ENCODE data around the gene NEDD4L.

Gene NEDD4L

DNA sequence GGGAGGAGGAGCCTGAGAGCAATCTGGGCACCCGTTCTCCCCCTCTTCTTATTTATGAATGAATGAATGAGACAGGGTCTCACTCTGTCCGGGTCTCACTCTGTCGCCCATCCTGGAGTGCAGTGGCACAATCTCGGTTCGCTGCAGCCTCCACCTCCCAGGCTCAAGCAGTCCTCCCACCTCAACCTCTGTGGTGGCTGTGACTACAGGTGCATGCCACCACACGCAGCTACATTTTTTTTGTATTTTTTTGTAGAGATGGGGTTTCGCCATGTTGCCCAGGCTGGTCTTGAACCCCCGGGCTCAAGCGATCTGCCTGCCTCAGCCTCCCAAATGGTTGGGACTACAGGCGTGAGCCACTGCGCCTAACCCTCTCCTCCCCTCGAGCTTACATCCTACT lies 198.4 kb downstream of the NEDD4L start (continued):
- TF ChIP-seq, protein P1, sequence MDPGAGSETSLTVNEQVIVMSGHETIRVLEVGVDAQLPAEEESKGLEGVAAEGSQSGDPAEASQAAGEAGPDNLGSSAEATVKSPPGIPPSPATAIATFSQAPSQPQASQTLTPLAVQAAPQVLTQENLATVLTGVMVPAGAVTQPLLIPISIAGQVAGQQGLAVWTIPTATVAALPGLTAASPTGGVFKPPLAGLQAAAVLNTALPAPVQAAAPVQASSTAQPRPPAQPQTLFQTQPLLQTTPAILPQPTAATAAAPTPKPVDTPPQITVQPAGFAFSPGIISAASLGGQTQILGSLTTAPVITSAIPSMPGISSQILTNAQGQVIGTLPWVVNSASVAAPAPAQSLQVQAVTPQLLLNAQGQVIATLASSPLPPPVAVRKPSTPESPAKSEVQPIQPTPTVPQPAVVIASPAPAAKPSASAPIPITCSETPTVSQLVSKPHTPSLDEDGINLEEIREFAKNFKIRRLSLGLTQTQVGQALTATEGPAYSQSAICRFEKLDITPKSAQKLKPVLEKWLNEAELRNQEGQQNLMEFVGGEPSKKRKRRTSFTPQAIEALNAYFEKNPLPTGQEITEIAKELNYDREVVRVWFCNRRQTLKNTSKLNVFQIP (CRISPR knock-in tag; IDR thresholded peaks at IDR 0.05; ENCODE audit: borderline replicate concordance, low read depth): no peak
- TF ChIP-seq, protein P2, sequence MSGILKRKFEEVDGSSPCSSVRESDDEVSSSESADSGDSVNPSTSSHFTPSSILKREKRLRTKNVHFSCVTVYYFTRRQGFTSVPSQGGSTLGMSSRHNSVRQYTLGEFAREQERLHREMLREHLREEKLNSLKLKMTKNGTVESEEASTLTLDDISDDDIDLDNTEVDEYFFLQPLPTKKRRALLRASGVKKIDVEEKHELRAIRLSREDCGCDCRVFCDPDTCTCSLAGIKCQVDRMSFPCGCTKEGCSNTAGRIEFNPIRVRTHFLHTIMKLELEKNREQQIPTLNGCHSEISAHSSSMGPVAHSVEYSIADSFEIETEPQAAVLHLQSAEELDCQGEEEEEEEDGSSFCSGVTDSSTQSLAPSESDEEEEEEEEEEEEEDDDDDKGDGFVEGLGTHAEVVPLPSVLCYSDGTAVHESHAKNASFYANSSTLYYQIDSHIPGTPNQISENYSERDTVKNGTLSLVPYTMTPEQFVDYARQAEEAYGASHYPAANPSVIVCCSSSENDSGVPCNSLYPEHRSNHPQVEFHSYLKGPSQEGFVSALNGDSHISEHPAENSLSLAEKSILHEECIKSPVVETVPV (CRISPR knock-in tag; IDR thresholded peaks at IDR 0.05): no peak
- no peak for TF ChIP-seq PPARA (CRISPR knock-in tag; IDR thresholded peaks at IDR 0.05; ENCODE audit: borderline replicate concordance)
- TF ChIP-seq ZNF565 (CRISPR knock-in tag; conservative IDR thresholded peaks at IDR 0.05; ENCODE audit: low read depth): no peak

DNA sequence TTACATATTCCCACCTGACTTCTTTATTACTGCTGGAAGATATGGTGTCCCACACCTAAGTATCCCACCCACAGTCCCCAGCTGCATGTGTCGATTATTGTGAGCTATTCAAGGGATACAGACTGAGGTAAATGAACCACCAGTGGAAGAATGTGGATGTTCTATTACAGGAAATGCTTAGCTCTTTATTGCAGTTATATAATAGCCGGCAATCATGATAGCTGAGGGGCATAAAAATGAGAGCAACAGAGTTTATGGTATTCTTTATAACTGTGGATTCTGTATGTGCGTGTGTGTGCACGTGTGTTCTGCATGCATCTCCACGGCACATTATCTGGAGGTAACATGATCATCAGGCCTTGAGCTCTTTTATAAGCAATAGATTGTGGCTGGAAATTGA lies 198.9 kb downstream of the NEDD4L start:
- no peak for ATAC-seq

DNA sequence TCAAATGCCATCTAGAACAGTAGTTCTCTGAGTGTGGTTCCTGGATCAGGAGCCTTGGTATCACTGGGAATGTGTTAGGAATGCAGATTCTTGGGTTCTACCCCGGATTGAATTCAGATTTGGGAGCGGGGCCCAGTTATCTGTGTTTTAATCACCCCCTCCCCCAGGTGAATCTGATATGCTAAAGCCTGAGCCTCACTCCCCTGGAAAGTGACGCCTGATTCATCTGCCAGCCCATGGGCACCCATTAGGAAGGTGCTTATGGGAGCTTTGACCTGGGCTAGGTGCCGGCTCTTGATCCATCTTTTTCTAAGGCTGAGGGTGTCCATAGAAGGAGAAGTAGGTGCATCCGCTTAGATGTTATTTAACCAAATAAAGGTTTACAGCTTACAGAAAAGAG lies 199.4 kb downstream of the NEDD4L start:
- ATAC-seq: no peak
- TF ChIP-seq, protein P2 (CRISPR knock-in tag; IDR thresholded peaks at IDR 0.05): no peak
- TF ChIP-seq SNAI2 (CRISPR knock-in tag; IDR thresholded peaks at IDR 0.05): no peak
- TF ChIP-seq PPARA (CRISPR knock-in tag; IDR thresholded peaks at IDR 0.05; ENCODE audit: borderline replicate concordance): no peak
- TF ChIP-seq BACH2 (CRISPR knock-in tag; IDR thresholded peaks at IDR 0.05; ENCODE audit: borderline replicate concordance): no peak
- TF ChIP-seq ZNF565 (CRISPR knock-in tag; conservative IDR thresholded peaks at IDR 0.05; ENCODE audit: low read depth): no peak
- TF ChIP-seq ZC3H10 (CRISPR knock-in tag; IDR thresholded peaks at IDR 0.05): no peak
- no peak for TF ChIP-seq RARB (CRISPR knock-in tag; IDR thresholded peaks at IDR 0.05)
- no peak for TF ChIP-seq ISL1 (CRISPR knock-in tag; IDR thresholded peaks at IDR 0.05)
- no peak for TF ChIP-seq TCF4 (CRISPR knock-in tag; IDR thresholded peaks at IDR 0.05; ENCODE audit: borderline replicate concordance)
- no peak for TF ChIP-seq ESRRG (CRISPR knock-in tag; IDR thresholded peaks at IDR 0.05)
- TF ChIP-seq, protein P3, sequence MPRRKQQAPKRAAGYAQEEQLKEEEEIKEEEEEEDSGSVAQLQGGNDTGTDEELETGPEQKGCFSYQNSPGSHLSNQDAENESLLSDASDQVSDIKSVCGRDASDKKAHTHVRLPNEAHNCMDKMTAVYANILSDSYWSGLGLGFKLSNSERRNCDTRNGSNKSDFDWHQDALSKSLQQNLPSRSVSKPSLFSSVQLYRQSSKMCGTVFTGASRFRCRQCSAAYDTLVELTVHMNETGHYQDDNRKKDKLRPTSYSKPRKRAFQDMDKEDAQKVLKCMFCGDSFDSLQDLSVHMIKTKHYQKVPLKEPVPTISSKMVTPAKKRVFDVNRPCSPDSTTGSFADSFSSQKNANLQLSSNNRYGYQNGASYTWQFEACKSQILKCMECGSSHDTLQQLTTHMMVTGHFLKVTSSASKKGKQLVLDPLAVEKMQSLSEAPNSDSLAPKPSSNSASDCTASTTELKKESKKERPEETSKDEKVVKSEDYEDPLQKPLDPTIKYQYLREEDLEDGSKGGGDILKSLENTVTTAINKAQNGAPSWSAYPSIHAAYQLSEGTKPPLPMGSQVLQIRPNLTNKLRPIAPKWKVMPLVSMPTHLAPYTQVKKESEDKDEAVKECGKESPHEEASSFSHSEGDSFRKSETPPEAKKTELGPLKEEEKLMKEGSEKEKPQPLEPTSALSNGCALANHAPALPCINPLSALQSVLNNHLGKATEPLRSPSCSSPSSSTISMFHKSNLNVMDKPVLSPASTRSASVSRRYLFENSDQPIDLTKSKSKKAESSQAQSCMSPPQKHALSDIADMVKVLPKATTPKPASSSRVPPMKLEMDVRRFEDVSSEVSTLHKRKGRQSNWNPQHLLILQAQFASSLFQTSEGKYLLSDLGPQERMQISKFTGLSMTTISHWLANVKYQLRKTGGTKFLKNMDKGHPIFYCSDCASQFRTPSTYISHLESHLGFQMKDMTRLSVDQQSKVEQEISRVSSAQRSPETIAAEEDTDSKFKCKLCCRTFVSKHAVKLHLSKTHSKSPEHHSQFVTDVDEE (CRISPR knock-in tag; IDR thresholded peaks at IDR 0.05): no peak
- TF ChIP-seq, protein P4, sequence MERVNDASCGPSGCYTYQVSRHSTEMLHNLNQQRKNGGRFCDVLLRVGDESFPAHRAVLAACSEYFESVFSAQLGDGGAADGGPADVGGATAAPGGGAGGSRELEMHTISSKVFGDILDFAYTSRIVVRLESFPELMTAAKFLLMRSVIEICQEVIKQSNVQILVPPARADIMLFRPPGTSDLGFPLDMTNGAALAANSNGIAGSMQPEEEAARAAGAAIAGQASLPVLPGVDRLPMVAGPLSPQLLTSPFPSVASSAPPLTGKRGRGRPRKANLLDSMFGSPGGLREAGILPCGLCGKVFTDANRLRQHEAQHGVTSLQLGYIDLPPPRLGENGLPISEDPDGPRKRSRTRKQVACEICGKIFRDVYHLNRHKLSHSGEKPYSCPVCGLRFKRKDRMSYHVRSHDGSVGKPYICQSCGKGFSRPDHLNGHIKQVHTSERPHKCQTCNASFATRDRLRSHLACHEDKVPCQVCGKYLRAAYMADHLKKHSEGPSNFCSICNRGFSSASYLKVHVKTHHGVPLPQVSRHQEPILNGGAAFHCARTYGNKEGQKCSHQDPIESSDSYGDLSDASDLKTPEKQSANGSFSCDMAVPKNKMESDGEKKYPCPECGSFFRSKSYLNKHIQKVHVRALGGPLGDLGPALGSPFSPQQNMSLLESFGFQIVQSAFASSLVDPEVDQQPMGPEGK (CRISPR knock-in tag; IDR thresholded peaks at IDR 0.05; ENCODE audit: borderline replicate concordance): no peak
- no peak for TF ChIP-seq ZFP30 (CRISPR knock-in tag; IDR thresholded peaks at IDR 0.05)
- TF ChIP-seq OSR1 (CRISPR knock-in tag; IDR thresholded peaks at IDR 0.05): no peak

More for the DNA sequence above, 198.9 kb downstream of the NEDD4L start:
- TF ChIP-seq, protein P2 (CRISPR knock-in tag; IDR thresholded peaks at IDR 0.05): no peak
- TF ChIP-seq ZNF8 (CRISPR knock-in tag; IDR thresholded peaks at IDR 0.05) (no peak), SNAI2 (CRISPR knock-in tag; IDR thresholded peaks at IDR 0.05) (no peak), GLIS3 (CRISPR knock-in tag; IDR thresholded peaks at IDR 0.05) (no peak)
- TF ChIP-seq, protein P3 (CRISPR knock-in tag; IDR thresholded peaks at IDR 0.05): no peak
- TF ChIP-seq, protein P4 (CRISPR knock-in tag; IDR thresholded peaks at IDR 0.05; ENCODE audit: borderline replicate concordance): no peak
